ENCODE measurements around the gene MYL12B.

DNA sequence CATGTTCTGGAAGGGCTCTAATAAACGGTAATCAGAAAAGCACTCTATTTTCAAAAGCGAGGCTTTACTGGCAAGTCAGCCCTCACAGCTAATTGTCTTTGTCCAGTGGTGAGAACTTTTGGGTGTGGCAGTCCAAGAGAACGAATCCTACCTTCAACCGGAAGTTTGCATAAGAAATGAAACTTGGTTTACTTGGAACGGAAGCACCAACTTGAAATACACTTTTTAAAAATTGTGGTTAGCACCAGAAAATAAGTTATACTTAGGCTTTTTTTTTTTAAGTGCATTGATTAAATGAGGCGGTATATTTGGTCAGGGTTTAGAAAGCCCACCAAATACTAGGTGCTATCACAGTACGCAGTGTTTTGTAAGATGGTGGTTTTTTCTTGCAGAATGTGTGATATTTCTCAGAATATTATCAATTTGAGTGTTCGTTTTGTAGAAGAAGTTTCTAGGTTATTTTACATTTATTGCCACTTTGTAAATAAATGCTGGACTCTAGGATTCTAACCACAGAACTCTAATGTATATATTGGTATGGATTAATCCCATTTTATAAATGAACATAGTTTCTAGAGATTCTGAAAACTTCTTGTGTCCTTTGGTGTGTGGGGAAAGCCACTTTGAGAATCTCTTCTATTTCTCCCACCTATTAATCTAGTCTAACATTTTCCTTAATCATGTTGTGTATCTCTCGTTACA, 13.1 kb upstream of the MYL12B start:
- no peak for TF ChIP-seq EZH2 (optimal IDR thresholded peaks at IDR 0.05; ENCODE audit: low read depth, low read length)
- no peak for TF ChIP-seq EZH2phosphoT487 (IDR thresholded peaks at IDR 0.05; ENCODE audit: low read length)
- TF ChIP-seq, protein P1, sequence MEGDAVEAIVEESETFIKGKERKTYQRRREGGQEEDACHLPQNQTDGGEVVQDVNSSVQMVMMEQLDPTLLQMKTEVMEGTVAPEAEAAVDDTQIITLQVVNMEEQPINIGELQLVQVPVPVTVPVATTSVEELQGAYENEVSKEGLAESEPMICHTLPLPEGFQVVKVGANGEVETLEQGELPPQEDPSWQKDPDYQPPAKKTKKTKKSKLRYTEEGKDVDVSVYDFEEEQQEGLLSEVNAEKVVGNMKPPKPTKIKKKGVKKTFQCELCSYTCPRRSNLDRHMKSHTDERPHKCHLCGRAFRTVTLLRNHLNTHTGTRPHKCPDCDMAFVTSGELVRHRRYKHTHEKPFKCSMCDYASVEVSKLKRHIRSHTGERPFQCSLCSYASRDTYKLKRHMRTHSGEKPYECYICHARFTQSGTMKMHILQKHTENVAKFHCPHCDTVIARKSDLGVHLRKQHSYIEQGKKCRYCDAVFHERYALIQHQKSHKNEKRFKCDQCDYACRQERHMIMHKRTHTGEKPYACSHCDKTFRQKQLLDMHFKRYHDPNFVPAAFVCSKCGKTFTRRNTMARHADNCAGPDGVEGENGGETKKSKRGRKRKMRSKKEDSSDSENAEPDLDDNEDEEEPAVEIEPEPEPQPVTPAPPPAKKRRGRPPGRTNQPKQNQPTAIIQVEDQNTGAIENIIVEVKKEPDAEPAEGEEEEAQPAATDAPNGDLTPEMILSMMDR (IDR thresholded peaks at IDR 0.05; ENCODE audit: low read length) = no peak

Data from MM.1S (cell line).